Raji (cell line): ENCODE data around the gene EXOC1.

Experiments
- POLR2A ChIP-seq: IDR thresholded peaks from 2 replicates; pipeline ENCODE4 v1.6.1; 2011; ENCODE audit warnings: low read depth, low read length, control low read depth; ENCODE audit not compliant: insufficient read depth

Gene EXOC1

DNA sequence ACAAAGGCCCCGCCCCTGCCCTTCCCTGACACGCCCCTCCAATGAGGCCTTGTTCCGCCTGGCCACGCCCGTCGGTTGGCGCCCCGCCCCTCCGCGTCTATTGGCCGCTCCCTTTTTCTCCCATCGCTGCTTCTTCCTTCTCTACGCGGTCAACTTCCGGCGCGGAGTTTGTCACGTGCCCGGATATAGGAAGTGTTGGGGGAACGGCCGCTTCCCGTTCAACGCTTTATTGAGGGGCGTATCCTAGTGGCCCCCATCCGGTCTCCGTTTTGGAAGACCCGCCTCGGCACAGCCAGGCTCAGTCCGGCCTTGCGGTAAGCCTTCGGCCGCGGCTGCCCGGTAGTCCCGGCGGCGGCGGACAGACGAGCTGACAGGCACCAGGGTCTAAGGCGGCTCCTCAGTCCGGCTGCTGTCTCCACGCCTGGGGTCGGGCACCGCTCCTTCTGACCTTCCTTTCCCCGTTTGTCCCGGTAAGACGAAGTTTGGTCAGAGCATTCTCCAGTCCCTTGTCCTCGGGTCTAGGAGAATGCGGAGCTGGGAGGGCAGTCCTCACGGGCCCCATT is at the start of gene EXOC1:
Gene EXOC1 (plus strand): TSS at position 165 of the 563 bp plus-strand sequence. CDS start 4,676 bp downstream, outside the sequence.
- peak; percentile 60 for TF ChIP-seq POLR2A

- TF ChIP-seq POLR2A = no peak
These were observed 45.9 kb upstream of the EXOC1 start for GRCh38 chr4:55807556-55807955.

DNA sequence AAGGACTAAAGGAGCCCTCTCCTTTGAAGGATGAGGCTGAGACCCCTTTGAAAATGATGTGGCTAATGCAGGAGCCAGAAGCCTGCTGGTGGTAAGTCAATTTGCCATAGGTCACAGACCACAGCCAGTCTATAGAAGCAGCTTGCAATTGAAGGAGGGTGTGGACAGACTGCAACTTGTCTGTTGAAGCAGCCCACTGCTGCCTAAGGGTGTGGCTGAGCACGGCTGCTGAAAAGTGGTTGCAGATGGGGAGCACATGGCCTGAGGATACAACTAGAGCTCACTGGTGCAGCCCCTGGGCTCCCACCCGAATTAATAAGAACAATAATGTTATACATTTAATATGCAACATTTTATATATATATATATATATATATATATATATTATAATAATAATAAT is 45.3 kb upstream of the EXOC1 start:
- TF ChIP-seq POLR2A = no peak

- no peak for TF ChIP-seq POLR2A
These were observed 44.8 kb upstream of the EXOC1 start for GRCh38 chr4:55808632-55809031.

- no peak for TF ChIP-seq POLR2A
These were observed 35.8 kb upstream of the EXOC1 start for GRCh38 chr4:55817691-55818090.

DNA sequence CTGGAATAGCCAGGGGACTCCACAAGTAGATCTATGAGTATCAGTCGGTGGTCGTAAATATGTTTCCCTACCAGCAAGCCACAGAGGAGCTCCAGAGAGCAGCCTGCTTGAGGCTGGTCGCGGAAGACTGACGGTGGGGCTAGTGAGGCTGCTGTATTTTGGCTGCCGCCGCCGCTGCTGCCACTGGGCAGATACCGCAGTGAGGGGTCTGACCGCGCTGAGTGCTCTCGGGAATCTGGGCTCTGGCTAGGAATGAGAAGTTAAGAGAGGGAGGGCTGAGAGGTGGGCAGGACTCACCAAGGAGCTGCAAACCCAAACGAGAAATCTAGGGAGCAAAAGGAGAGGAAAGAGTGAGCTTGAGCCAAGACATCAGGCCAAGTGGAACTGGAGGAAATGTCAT is 33.8 kb upstream of the EXOC1 start, which contains the start of gene EXOC1L:
Gene EXOC1L (plus strand): TSS at position 157 of the 400 bp plus-strand sequence. CDS start 237 bp downstream, at position 394.
- TF ChIP-seq POLR2A = no peak

- TF ChIP-seq POLR2A = no peak
These were observed 33.2 kb upstream of the EXOC1 start for GRCh38 chr4:55820279-55820678.

DNA sequence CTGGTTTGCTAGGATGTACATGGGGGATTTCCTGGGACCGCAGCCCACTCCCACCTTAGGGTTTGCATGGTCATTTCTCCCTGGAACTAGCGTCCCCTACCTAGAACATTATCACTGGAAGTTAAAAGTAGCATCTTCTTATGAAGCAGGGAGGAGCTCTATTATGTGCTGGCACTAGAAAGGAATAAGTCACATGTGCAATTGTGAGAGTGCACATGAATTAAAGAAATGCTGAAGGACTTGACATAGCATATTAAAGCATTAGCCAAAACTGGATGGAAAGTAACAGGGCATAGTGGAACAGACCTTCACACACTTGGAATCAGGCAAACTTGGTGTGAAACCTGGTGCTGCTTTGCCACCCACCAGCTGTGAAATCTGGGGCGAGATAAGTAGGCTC is 31.1 kb upstream of the EXOC1 start:
- no peak for TF ChIP-seq POLR2A

DNA sequence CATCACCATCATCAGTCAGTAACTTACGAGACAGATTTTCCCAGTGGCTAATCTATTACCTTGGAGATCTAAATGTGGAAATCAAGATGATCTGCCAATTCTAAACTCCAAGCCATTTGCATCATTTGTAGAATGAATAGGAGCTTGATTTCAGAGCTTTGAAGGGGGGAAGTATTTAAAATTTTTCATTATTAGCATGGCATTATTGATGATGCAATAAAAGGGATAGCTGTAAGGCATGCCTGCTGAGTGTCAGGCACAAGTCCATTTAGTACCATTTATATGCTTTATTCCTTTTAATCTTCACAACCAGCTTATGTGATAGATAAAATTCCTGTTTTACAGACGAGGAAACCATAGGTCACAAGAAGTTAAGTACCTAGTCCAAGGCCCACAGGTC is 28.6 kb upstream of the EXOC1 start:
- TF ChIP-seq POLR2A = no peak

GRCh38 chr4:55826986-55827385 is 26.5 kb upstream of the EXOC1 start:
- no peak for TF ChIP-seq POLR2A

DNA sequence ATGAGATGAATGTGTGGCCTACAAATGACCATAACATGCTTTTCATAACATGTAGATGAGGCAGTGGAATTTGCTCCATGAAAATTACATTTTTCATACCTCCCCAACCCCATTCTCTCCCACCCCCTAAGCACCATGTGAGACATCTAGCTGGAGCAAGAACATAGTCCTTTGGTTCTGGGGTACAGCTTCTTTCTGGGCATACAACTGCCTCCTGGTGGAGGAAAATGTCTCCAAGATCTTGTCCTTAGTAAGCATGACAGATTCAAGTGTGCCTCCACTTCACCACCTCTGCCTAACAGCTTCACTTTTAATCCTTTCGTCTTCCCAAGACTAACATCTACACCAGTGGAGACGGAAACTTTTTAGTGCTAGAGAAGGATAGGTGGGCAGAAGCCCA is 25.9 kb upstream of the EXOC1 start:
- no peak for TF ChIP-seq POLR2A

DNA sequence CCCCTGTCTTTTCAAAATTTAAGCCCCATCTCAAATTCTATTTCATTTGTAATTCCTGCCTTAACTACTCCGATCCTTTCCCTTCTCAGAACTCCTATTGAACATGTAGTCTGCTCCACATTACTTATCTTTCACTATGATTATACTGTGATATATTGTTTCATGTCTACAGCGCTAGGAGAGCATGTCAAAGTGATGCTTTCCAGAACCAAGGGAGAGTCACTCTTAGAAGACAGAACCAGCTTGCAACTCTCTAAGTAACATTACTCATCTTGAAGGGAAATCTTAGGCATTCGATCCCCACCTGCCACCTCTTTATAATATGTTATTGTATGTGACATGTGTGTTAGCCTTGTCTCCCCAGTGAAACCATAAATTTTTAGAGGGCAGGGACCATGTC is 23.4 kb upstream of the EXOC1 start:
- TF ChIP-seq POLR2A = no peak

DNA sequence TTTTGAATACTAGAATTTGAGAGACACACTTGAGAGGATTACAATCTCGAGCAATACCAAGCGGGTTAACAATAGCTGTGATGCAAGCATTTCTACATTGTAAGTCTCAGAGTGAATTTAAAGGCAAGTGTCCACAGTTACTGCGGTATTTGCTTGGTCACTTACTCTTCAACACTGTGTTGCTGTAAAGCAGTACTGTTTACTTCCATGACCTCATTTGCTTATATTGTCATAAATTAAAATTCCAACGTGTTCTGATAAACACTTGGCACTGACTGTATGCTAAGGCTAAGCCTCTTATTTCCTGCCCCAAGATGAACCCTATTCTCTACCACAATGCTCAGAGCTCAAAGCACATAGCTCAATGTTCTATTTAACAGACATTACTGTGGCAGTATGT is 22.7 kb upstream of the EXOC1 start:
- TF ChIP-seq POLR2A = no peak

DNA sequence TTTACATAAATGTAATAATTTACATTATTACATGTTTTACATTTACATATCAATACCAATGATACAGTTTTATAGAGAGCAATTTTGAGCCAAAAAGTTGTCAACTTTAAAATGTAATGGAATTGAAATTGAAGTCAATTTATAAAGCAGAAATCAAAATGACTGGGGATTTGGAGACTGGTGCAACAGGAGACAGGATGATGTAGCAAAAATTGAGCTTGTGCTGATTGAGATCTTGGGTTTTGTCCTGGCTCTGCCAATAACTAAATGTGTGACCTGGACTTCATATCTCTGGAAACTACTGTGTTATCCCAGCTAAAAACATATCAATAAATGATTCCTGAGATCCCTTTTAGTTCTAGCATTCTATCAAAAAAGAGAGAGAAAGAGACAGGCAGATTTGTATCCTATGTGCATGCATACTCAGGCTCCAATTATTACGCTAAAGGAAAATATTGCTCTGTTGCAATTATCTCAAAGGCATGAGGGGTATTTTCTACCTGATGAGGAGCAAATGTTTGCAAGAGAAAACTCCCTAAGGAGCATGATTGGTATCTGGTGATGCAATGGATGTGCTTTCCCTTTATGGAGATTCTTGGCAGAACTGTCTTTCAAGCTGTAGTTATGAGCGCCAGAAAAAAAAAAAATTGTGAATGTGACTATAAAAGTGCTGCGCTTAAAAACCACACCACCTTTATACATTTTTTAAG is 19.2 kb upstream of the EXOC1 start:
- no peak for TF ChIP-seq POLR2A

- TF ChIP-seq POLR2A = no peak
These were observed 15.5 kb upstream of the EXOC1 start for GRCh38 chr4:55837903-55838302.

- TF ChIP-seq POLR2A = no peak
These were observed 15.1 kb upstream of the EXOC1 start for GRCh38 chr4:55838356-55838755.

GRCh38 chr4:55838952-55839351 is 14.5 kb upstream of the EXOC1 start:
- TF ChIP-seq POLR2A = no peak
